GM18499 (cell line): Measurements from ENCODE around the gene LHFPL3.
"Not testable (repeated sequence)": the region's sequence is repeated elsewhere in the genome, so short reads cannot be mapped to it uniquely, and the experiment has no call there.

ENCODE experiments used
- ATAC-seq: cut with Tn5 transposase; IDR thresholded peaks from one replicate; pipeline ENCODE4 v1.9.1; 2021; ENCODE audit warnings: moderate number of reproducible peaks; ENCODE audit not compliant: insufficient read depth, unreplicated experiment

LHFPL3 gene

DNA sequence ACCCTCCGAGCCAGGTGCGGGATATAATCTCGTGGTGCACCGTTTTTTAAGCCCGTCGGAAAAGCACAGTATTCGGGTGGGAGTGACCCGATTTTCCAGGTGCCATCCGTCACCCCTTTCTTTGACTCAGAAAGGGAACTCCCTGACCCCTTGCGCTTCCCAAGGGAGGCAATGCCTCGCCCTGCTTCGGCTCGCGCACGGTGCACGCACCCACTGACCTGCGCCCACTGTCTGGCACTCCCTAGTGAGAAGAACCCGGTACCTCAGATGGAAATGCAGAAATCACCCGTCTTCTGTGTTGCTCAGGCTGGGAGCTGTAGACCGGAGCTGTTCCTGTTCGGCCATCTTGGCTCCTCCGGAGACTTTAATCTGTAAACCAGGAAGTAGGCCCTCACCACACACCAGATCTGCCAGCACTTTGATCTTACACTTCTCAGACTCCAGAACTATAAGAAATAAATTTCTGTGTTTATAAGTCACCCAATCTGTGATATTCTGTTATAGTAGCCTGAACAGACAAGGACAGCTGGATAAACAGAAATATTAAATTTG is 235.0 kb downstream of the LHFPL3 start:
- not testable (repeated sequence) for ATAC-seq

DNA sequence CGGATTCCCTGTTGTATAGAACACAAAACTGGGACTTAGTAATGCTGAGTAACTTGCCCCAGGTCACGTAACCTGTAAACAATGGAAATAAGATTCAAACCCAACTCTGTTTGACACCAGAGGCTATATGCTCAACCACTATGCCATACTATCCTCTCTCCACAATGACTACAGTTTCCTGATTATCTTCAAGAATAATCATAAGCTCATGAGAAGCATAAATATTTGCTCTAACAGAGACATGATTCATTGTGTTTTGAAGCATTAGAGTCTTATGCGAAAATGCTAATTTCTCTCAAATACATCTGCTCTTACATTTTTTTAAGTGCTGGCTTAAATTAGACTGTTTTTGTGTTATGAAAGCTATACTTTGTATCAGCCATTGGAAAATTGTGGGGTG is 241.3 kb downstream of the LHFPL3 start:
- ATAC-seq = no peak

DNA sequence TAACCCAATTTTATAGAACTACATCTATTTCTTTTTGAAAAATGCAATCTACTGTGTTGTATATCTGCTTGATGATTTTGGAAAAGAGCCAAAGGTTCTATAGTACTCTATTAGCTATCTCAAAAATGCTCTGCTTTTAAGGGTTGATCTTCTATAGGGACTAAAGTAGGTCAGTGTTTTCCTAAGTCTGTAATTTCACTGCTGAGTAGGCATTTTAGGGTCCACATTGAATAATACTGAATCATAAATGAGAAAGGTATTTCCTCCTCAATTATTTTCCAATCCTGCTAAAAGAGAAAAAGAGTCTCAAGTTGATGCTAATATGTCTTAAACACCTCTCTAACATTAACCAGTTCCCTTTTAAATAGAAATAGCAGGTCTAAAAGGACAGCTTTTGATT is 244.2 kb downstream of the LHFPL3 start:
- ATAC-seq = no peak

DNA sequence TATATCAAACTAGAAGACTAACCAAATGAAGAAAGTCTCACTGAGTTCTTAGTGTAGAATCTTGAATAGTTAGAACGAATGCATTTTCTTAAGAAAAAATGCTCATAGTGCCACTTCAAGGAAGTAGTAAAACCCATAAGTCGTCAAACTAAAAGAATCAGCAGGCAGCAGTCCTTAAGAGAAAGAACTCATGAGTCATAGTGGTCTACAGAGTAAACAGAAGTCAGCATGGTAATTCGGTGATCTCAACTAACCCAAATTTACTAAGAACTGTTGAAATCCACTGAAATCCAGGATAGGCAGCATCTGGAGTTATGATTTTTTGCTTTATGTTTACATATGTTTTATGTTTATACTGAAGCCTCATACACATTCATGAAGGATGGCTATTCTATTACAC is 256.2 kb downstream of the LHFPL3 start:
- no peak for ATAC-seq

DNA sequence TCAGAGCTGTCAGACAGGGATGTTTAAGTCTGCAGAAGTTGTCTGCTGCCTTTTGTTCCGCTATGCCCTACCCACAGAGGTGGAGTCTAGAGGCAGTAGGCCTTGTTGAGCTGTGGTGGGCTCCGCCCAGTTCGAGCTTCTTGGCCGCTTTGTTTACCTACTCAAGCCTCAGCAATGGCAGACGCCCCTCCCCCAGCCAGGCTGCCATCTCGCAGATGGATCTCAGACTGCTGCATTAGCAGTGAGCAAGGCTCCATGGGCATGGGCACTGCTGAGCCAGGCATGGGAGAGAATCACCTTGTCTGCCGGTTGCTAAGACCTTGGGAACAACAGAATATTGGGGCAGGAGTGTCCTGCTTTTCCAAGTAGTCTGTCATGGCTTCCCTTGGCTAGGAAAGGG is 267.2 kb downstream of the LHFPL3 start:
- not testable (repeated sequence) for ATAC-seq

DNA sequence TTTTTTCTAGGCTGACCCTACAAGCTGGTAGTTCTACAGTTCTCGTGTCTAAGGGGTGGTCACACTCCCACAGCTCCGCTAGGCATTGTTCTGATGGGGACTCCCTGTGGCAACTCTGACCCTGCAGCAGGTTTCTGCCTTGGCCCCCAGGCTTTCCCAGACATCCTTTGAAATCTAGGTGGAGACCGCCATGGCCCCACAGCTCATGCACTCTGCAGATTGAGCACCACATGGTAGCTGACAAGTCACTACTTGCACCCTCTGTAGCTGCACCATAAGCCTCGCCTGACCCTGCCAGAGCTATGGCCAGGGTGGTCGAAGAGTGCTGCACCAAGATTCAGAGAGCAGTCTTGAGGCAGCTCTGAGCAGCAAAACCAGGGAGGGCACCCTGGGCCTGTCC is 275.6 kb downstream of the LHFPL3 start:
- ATAC-seq = no peak

DNA sequence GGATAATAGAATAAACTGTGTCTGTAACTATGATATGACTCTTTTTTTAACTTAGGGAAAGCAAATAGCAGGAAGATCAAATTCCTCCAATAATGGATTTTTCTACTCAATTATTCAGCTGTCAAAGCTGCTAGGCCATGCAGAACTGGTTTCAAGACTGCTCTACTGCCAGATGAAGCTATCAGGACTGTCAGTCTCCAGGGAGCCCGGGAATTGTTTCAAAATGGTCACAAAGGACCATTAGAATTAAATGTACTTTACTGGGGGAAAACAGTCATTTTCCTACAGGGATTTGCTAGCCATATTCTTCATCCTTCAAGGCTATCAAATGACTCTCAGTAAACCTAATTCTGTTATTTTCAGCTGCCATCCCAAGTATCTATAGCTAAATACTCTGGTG is 276.3 kb downstream of the LHFPL3 start:
- no peak for ATAC-seq

DNA sequence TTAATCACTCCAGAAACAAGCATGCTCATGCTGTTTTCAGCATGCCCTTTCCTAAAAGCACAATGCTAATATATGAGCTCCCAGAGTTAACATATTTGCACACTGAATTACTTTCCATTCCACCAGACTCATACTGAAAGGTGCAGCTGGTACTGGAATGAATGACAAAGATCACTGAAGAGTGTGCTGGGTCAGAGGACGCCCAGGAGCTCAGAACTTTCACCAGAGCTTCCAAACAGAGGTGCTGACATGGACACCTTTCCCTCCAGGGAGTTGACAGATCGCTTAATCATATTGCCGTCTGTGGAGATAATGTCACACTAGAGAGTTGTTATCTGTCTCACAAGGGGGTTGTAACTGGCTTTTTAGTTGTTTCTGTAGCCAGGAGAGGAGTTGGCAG is 292.9 kb downstream of the LHFPL3 start:
- no peak for ATAC-seq

DNA sequence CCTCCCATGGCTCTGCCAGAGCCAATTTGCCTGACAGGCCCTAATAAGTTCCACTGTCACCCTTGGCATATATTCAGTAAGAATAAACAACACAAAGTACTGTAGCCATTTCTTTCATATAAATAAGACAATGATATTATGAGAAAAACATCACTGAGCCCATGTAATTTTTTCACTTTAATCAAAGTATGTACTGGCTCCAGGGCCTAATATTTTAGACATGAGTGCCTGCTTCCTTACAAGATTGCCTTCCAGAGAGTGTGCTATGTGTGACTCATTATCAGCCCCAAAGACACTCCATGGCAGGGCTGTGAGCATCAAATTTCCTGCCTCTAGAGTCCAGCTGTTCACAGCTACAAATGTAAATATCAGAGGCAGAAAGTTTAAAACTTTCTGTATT is 297.6 kb downstream of the LHFPL3 start:
- no peak for ATAC-seq

DNA sequence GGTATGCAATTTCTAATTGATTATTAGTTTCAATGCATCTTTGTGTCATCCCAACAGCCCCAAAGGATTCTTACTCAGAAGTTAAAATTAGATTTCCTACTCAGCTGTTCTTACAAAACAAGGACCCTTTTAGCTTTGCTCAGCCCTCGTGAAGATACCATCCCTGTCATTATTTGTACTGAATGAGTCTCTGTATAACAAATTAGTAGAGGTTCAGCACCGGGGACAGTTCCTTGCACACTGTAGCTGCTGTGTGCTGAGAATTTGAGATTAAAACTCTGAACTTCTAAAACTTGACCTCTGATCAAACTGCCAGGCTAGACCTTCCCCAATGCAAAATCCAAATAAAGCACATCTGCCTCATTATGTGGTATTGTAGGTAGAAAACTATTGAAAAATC is 299.1 kb downstream of the LHFPL3 start:
- no peak for ATAC-seq

DNA sequence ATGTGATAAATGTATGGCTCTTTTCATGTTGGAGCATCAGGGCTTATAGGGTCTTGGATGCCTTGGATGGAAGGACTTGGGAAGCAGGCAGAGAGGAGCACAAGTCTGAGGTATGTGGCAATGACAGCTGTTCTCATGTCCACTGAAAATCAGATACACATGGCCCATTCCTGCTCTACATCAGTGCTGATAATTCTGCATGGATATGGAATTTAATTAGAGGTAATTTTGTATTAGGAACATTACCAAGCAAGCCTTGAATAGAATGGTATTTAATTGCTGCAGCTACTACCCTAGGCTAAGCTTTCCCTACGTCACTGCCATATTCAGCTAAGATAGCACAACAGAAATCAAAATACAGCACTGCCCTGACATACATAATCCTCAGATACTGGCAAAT is 299.6 kb downstream of the LHFPL3 start:
- no peak for ATAC-seq

DNA sequence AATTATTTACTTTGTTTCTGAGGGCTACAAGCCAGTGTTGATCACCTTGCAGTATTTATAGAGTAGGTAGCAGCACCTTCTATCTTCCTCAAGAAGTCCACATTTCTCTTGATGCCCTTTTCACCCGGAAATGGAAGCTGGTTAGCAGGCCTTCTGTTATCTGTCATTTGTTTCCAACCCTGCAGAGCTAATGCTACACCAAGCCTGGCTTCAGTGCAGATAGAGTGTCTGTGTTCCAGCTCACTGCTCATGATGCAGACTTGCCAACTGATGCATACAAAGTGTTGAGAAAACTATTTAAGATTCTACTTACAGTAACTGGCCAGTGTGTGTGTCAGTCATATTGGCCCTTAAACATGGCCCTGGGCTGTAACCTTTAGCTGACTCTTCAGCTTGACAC is 301.0 kb downstream of the LHFPL3 start:
- no peak for ATAC-seq

DNA sequence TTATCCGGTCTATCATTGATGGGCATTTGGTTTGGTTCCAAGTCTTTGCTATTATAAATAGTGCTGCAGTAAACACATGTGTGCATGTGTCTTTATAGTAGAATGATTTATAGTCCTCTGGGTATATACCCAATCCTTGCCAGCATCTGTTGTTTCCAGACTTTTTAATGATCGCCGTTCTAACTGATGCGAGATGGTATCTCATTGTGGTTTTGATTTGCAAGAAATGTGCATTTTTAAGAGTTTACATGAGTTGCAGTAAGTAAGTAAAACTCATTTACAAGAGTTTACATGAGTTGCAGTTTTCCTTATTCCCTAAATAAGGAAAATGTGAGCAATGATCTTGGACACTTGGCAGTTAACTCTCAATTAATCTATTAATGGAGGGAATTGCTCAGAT is 312.1 kb downstream of the LHFPL3 start:
- no peak for ATAC-seq

DNA sequence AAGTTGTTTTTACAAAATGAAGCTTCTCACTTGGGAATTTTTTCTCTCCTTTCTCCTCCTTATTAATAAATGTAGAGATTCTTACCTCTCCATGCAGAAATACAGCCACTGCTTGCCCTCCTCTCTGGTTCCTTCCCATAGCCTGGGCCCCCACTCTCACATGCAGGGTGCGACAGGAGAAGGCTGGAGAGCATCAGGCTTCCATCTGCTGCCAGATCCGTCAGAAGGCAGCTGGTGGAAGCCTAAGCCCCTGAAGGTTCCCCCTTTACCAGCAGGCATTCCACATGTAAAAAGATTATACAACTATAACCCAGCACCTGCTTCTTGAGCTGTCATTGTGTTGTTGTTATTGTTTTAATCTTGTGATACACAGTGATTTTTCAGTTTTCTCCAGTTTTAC is 314.2 kb downstream of the LHFPL3 start:
- ATAC-seq = no peak

DNA sequence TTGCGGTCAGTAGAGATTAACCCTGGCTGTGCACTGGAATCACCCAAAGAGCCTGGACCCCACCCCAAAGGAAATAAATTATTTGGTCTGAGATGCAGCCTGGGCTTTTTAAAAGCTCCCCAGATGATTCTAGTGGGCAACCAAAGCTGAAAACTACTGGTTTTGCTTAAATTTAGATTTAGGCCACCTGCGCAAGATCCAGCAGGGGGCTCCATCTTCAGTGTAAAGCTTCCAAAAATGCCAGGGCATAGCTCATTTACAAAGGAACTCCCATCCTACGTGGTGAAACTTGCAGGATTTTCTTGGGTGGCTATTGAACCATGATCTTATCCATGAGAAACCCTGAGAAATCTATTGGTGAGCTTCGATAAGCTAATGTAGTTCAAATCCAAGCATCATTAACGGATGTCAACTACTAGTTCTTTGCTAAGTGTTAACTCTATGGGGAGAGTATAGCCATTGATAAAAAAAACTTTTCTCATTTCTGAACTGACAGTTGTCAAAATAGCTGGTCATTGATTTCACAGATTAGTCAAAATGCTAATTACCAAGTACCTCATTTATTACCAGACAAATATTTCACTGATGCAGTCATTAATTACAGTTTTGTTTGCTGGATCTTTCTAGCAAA is 315.3 kb downstream of the LHFPL3 start:
- no peak for ATAC-seq

DNA sequence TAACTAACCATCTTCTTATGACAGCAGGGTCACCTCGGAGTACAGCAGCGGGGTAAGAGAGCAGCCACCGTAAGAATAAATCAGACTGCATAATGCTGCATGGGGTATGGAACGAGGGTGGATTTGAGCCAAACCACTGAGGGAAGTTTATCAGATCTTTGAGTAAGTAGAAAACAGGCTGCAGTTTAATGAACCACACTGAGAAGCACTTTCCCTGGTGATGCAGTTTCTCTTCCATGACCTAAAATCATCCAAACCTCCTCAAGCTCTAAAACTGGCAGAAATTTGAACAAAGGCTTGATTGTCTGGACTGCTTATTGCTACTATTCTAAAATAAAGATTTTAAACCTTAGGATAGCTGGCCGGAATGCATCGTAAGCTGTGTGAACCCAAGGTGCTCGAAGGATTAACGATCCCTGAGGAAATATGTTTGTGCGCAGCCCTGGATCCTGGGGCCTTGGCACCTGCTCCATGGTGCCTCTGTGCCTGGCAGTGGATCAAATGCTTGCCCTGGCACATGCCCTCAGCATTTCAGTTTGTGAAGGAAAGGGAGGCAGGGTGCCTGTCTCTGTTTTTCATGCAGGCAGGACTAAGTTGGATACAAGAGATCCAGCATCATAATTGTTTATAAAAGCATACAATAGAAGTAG is 322.7 kb downstream of the LHFPL3 start:
- ATAC-seq = no peak

DNA sequence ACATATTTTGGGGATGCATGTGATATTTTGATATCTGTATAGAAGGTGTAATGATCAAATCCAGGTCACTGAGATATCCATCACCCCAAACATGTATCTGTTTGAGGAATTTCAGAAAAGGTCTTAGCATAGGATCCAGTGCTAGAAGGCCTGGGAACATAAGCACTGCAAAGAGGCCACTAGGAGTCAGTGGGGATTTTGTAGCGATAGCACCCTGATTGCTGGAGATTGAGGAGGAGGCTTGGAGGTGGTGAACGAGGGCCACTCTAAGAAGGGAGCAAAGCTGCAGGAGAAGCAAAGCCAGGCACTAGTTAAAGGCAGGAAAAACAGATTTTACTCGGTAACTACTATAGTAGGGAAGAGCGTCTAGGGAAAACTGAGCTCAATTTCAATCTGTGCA is 324.0 kb downstream of the LHFPL3 start:
- ATAC-seq = no peak

DNA sequence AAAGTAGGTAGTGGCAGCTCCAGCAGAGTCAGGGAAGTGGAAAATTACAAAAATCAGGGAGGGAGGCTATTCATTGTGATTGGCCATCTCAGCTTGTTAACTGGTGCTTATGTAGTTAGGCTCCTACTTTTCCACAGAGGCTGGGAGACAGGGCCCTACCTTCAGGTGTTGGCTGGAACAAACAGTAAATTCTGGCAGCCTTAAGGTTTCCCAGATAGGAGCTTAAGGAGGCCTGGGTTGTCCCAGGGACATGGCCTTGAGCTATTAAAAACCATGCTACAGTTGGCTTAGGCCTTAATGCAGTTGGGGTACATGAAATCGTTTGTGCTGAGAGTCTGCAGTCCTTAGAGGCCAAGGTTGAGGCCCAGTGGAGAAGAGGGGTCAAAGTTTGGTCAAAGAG is 324.5 kb downstream of the LHFPL3 start:
- no peak for ATAC-seq

DNA sequence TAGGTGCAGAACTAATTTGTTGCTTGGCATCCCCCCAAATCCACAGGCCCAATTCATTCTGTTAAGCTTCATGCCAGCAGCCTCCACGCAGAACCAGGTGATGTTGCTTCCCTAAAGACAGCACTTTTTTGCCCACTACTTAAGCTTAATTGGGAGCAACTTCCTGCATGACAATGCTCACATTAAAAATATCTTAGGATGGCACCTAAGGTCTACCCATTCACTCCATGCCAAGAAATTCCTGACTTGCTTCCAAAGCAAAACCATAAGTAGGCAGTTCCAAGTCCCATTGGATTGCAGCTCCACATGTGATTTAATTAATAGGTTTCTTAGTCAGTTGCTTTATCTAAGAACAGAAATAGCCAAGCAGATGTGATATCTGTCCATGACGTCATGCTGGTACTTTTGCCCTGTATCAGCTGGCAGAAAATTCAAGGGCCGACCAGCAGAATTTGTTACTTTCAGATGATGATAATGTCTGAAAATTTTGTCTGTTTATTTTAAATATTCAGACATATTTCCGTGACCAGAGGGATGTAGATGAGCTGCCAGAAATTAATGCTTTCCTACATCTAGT is 325.5 kb downstream of the LHFPL3 start:
- no peak for ATAC-seq

DNA sequence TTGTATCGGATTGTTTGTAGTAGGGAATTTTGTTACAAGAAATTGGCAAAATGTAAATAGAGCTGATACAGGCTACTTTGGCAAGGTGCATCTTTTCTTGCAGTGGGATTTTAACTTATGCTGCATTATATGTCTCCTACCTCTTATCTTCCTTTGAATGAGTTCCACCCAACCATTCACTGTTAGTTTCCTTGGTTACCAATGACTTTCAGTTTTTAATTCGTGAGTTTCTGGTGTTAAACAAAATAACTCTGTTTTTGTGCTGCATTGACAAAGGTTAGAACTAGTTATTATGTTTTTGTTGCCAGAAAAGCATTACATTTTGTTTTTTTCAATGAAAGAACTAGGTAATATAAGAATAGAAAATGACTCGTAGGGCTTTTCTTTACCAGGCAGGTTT is 327.2 kb downstream of the LHFPL3 start:
- ATAC-seq = no peak

DNA sequence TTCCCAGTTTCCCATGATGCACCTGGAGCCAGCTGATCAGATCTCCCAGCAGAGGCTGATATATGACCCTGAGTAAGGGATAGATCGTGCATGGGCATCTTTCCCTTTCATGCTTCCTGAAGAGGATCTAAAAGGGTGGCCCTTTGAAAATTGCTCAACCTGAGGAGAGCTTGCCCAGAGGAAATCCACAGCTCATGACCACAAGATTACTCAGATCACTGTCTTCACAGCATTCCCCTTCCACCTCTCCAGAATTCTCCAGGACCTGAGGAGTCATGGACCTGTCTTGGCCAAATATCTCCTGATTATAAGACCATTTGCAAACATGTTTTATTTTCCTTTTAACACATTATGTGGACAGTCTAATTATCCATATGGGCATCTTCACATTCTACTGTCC is 328.1 kb downstream of the LHFPL3 start:
- no peak for ATAC-seq

DNA sequence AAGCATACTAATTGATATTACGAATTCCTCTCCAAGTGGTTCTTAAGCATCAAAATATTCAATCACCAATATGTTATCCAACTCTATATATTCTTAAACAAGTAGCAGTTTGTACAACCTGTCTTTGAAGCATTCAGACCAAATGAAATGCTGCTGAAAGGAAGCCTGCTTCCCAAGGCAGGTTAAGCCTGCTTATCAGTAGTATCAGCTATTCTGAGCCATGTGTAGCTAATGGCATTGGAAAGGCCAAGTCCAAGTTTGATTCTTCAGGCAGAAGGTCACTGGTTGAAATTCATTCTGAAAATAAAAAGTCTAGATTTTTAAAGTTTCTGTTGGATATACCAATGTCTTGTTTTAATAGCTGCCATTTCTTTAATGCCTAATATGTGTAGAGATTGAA is 328.7 kb downstream of the LHFPL3 start:
- no peak for ATAC-seq
